Measurements from ENCODE around the gene NOSTRIN. TPM values are rescaled to one million over a fixed set of nuclear protein-coding genes. Genes with fewer than 3 reads are reported as not detected.

Gene NOSTRIN
- total and polyA plus RNA-seq, 2 donors (not counting 3 experiments of a cell fraction or from before 2014, with no cell fraction given) = 0.03 to 0.75 TPM

GRCh38 chr2:168810235-168810634 lies 7.8 kb downstream of the NOSTRIN start:
- Histone ChIP-seq H3K9ac (replicated peaks; ENCODE audit: extremely low read depth, insufficient read depth, low read length) (no peak overlapping the region), H3K4me2 (ENCODE audit: insufficient read depth, low read length) (no peak overlapping the region), H3K27me3 (ENCODE audit: control insufficient read depth in 2 of 2, insufficient read depth in 2 of 2, low read length in 2 of 2) (no peaks in the 10 kb centered on the region), H2AFZ (ENCODE audit: low read depth, low read length) (no peak overlapping the region), H3K9me1 (replicated peaks; ENCODE audit: control insufficient read depth, extremely low read depth, insufficient read depth, low read length) (no peaks in the 10 kb centered on the region), H4K20me1 (replicated peaks; ENCODE audit: control insufficient read depth, extremely low read depth, insufficient read depth, low read length) (no peaks in the 10 kb centered on the region), H3K9me3 (replicated peaks; ENCODE audit: control insufficient read depth, insufficient read depth, low read length) (no peaks in the 10 kb centered on the region), H3K4me3 (replicated peaks in 1 of 3; ENCODE audit: insufficient read depth in 1 of 3, low read depth in 1 of 3, low read length in 3 of 3) (no peak overlapping the region), H3K36me3 (ENCODE audit: control insufficient read depth in 2 of 2, extremely low read depth in 1 of 2, insufficient read depth in 2 of 2, low read length in 2 of 2) (no peaks in the 10 kb centered on the region), H3K4me1 (ENCODE audit: control insufficient read depth, extremely low read depth, insufficient read depth, low read length) (no peaks in the 10 kb centered on the region), H3K27ac (ENCODE audit: insufficient read depth, low read depth, low read length) (no peak overlapping the region), H3K79me2 (ENCODE audit: control insufficient read depth, insufficient read depth, low read length) (no peaks in the 10 kb centered on the region)
- BruUV-seq (replicated peaks) = no TSS peak
- ChIA-PET CTCF (no interaction called here), POLR2A (no interaction called here)
- intact Hi-C loops (cut with micrococcal nuclease) = no loop called here
- FAIRE-seq (no peak), DNase-seq (ENCODE audit: low read depth, low spot score) (no peak)
- dilution Hi-C loops (cut with MboI; ENCODE audit: extremely low pct_ligation_motif_present, low sequenced_read_pairs) = no loop called here
- TF ChIP-seq MYC (IDR thresholded peaks at IDR 0.05; ENCODE audit: low read depth, low read length) (no peak), JUN (IDR thresholded peaks at IDR 0.05; ENCODE audit: borderline replicate concordance, insufficient read depth, insufficient read length, low read depth) (no peak), GATA2 (IDR thresholded peaks at IDR 0.05; ENCODE audit: insufficient read depth, insufficient read length, low read depth, low read length) (no peak), POLR2AphosphoS5 (IDR thresholded peaks at IDR 0.05; ENCODE audit: insufficient read depth, low read depth, low read length) (no peak), POLR2A (IDR thresholded peaks at IDR 0.05; ENCODE audit: low read depth, low read length) (no peak), FOS (IDR thresholded peaks at IDR 0.05; ENCODE audit: borderline replicate concordance, insufficient read depth, low read length) (no peak), EZH2 (IDR thresholded peaks at IDR 0.05; ENCODE audit: borderline replicate concordance, low read depth, low read length, severe bottlenecking) (no peak)
- TF ChIP-seq, protein P1, sequence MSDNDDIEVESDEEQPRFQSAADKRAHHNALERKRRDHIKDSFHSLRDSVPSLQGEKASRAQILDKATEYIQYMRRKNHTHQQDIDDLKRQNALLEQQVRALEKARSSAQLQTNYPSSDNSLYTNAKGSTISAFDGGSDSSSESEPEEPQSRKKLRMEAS (IDR thresholded peaks at IDR 0.05; ENCODE audit: insufficient read depth, insufficient read length) = no peak
- TF ChIP-seq, protein P2, sequence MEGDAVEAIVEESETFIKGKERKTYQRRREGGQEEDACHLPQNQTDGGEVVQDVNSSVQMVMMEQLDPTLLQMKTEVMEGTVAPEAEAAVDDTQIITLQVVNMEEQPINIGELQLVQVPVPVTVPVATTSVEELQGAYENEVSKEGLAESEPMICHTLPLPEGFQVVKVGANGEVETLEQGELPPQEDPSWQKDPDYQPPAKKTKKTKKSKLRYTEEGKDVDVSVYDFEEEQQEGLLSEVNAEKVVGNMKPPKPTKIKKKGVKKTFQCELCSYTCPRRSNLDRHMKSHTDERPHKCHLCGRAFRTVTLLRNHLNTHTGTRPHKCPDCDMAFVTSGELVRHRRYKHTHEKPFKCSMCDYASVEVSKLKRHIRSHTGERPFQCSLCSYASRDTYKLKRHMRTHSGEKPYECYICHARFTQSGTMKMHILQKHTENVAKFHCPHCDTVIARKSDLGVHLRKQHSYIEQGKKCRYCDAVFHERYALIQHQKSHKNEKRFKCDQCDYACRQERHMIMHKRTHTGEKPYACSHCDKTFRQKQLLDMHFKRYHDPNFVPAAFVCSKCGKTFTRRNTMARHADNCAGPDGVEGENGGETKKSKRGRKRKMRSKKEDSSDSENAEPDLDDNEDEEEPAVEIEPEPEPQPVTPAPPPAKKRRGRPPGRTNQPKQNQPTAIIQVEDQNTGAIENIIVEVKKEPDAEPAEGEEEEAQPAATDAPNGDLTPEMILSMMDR (IDR thresholded peaks at IDR 0.05; ENCODE audit: extremely low read depth in 1 of 2, insufficient read depth in 1 of 2, low read depth in 1 of 2, low read length in 2 of 2) = no peak
